HG03066 (cell line): ENCODE data around the gene RIPPLY3.

Experiments
- ATAC-seq: cut with Tn5 transposase; IDR thresholded peaks from one replicate; pipeline ENCODE4 v1.9.1; 2021; ENCODE audit warnings: low read depth; ENCODE audit not compliant: unreplicated experiment

RIPPLY3 gene

GRCh38 chr21:37055271-37055855, 48.9 kb downstream of the RIPPLY3 start:
- no peak for ATAC-seq

- ATAC-seq: no peak
Observed at GRCh38 chr21:37057614-37058013, 51.1 kb downstream of the RIPPLY3 start.

DNA sequence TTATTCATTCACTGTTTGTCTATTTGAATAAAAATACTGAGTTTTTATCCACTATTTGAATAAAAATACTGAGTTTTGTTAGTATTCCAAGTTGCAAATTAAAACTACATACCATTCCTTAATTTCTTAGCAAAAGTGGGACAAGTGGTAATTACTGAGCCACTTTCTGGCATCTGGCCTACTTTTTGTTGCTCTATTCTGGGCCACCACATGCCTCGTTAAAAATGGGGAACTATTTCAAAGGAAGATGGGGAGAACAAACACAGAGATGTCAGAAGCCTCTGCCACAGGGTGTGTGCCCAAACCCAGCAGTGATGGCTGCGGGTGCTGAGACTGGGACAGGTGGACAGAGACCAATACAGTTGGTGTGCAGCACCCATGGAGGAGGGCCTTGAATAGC, 51.8 kb downstream of the RIPPLY3 start:
- no peak for ATAC-seq

DNA sequence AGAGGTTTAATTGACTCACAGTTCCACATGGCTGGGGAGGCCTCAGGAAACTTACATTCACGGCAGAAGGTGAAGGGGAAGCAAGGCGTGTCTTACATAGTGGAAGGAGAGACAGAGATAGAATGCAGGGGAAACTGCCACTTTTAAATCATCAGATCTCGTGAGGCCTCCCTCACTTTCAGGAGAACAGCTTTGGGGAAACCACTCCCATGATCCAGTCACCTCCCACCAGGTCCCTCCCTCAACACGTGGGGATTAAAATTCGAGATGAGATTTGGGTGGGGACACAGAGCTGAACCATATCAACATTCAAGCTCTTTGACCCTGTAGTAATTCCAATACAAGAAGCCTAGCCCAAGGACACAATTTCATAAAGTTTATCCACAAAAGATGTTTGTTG, 52.7 kb downstream of the RIPPLY3 start:
- ATAC-seq: no peak

GRCh38 chr21:37060296-37060695, 53.8 kb downstream of the RIPPLY3 start:
- no peak for ATAC-seq

GRCh38 chr21:37061926-37062592, 55.6 kb downstream of the RIPPLY3 start:
- no peak for ATAC-seq

GRCh38 chr21:37062593-37062935, 56.1 kb downstream of the RIPPLY3 start:
- no peak for ATAC-seq

DNA sequence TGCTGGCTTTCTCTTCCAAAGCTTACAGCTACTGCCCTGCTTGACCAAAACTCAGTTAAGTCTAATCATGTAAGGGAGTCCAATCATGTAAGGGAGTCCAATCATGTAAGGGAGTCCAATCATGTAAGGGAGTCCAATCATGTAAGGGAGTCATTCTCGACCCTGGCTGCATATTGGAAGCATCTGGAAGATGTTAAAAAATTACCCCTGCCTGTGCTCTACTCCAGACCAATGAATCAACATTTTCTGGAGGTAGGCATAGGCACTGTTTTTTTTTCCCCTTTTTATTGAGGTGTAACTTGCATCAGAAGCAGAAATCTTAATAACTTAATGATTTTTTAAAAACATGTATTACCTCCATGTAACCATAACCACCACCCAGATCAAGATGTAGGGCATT, 56.9 kb downstream of the RIPPLY3 start:
- no peak for ATAC-seq

DNA sequence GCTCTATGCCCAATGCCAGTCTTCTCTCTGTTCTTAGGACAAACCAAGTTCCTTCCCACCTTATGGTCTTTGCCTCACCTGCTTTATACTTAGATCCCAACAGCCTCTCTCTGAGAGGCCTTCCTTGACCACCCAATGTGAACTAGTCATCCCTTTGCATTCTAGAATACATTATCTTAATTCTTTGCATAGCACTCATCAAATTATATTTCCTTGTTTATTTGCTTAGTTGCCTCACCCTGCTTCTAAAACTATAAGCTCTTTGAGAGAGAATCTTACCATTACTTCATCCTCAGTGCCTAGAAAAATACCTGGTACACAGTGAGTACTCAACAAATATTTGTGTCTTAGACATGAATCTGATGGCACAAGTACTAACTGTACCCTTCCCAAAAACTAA, 58.3 kb downstream of the RIPPLY3 start:
- ATAC-seq: no peak

DNA sequence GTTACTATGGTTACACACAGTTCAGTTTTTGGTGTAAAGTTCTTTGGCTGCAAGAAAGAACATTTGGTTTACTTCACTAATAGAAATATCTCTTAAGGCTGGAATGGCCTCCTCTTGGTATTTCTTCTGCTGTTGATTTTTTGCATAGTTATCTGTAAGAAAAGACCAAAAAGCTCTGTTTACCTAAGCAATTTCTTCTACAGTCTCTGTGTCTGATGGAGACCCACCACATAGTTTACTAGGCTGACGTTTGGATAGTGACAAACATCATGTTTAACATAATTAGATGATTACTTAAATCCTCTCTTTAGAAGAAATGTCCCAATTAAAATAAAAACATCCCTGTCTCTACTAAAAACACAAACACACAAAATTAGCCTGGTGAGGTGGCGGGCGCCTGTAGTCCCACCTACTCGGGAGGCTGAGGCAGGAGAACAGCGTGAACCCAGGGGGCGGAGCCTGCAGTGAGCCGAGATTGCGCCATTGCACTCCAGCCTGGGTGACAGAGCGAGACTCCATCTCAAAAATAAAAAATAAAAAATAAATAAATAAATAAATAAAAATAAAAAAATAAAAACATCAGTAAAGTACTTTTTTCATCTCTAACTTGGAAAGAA, 59.2 kb downstream of the RIPPLY3 start:
- ATAC-seq: no peak
